GM12873 (cell line): ENCODE measurements around the gene CD109.
A peak's percentile ranks its signal among the peaks of the same experiment; 100 is the strongest.

Experiments
- CTCF ChIP-seq: IDR thresholded peaks from 2 replicates; pipeline ENCODE4 v1.5.1; 2012; ENCODE audit warnings: low read depth, mild to moderate bottlenecking, moderate library complexity, low read length, control low read depth; ENCODE audit not compliant: insufficient read depth; ENCODE audit errors: missing control alignments

CD109 gene

DNA sequence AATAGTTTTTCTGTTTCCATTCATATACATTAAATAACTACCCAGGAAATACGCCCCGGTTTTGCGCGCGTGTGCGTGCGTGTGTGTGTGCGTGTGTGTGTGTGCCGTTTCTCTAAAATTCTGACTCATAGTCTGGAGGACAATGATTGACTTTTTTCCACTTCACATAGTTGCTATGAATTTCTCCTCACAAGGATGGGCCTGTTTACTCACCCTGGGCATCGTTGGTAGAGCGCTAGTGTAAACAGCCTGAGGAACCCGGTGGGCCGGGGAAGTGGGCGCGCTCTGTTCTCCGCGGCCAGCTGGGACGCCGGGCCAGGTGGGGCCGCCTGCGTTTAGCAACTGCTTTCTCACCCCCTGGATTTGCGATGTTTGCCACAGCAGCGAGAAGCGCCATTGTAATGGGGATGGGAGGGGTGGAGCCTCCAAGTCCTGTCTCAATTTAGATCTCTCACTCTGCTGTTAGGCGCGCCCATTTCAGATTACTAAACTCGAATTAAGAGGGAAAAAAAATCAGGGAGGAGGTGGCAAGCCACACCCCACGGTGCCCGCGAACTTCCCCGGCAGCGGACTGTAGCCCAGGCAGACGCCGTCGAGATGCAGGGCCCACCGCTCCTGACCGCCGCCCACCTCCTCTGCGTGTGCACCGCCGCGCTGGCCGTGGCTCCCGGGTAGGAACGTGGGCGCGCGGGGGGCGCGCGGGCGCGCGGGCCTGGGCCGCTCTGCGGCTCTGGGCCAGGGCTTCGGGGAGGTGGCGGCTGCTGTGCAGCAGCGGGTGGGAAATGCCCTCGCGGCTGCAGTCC is at the start of gene CD109:
TSS of gene CD109 (plus strand) at position 585 of the 803 bp plus-strand sequence. CDS start at position 598, 13 bp downstream.
- no peak for TF ChIP-seq CTCF

GRCh38 chr6:73648166-73648565 is 47.8 kb upstream of the CD109 start:
- no peak for TF ChIP-seq CTCF

- no peak for TF ChIP-seq CTCF
These were observed 46.2 kb upstream of the CD109 start for GRCh38 chr6:73649783-73650182.

DNA sequence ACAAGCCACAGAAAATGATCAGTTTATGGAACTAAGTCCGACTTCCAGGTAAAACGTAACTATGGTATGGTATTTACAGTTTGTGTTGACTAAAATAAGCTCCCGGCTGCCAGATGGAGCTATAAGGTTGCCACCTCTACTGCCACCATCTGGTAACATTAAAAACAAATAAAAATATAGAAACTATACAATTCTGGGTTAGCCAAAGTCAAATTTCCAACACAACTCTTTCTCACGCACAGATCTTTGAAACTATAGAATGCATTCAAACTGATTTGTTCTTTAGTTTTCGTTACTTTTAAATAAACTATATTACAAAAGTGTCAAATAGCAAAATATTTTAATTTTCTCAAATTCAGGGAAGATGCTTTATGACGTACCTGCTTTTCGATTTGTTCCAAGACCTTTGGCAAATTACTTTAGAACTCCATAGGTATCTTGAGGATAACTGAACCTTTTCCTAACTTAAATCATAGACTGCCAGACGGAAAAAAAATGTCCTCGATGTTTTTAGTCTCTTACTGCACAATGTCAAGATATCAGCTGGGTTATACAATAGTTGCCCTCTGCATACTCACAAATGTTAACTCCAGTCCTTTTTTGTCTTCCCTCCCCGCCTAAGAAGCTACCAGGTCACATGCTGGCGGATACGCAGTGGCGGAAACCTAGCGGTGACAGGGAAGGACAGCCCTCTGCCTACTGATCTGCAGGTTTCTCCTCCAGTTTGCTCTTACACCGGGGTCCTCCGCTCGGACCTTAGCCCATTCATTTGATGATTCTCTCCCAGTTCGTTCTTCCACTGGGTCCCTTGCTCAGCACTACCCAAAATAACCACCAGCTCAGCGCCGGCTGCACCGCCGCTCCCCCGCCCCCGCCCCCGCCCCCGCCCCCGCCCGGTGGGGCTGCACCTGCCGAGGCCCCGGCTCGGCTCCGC is 43.1 kb upstream of the CD109 start:
- peak; percentile 41 for TF ChIP-seq CTCF

GRCh38 chr6:73653571-73654424 is 42.2 kb upstream of the CD109 start, which contains the start of gene SLC17A5:
Gene SLC17A5, minus strand, starts transcription at chr6:73653992. Its CDS starts 106 bp downstream, at chr6:73653886.
- no peak for TF ChIP-seq CTCF

- no peak for TF ChIP-seq CTCF
These were observed 40.6 kb upstream of the CD109 start for GRCh38 chr6:73655341-73655917.
